HCT116 (cell line): Measurements from ENCODE around the gene PZP. TPM values are rescaled to one million over a fixed set of nuclear protein-coding genes. Genes with fewer than 3 reads are reported as not detected.
"Not testable (repeated sequence)": the region's sequence is repeated elsewhere in the genome, so short reads cannot be mapped to it uniquely, and the experiment has no call there.

Experiments used
- ATAC-seq: fragments of 200-7000 bp; cut with Tn5 transposase; 2 replicates; pipeline ENCODE4 v1.9.1; 2020; ENCODE audit warnings: mild to moderate bottlenecking, moderate library complexity
- BruUV-seq: library from RNA; stranded (reverse); fragments of 400-500 nt; replicated peaks from 2 replicates; lab custom pipeline; 2021; lab: Mats Ljungman, UMichigan
- CTCF ChIA-PET: fragments of 300-600 bp; sonication (Branson Sonifier 250); formaldehyde crosslinking; loops from one replicate; lab custom pipeline; 2021; ENCODE audit warnings: antibody characterized with exemption; lab: Charles Lee
- POLR2A ChIA-PET: fragments of 300-600, 350-600 bp; sonication (Branson Sonifier 250); formaldehyde crosslinking; loops from one replicate; lab custom pipeline; 2021; ENCODE audit warnings: antibody characterized with exemption; lab: Charles Lee
- RAD21 ChIA-PET, 2 experiments: fragments of 300-600 bp; sonication (Branson Sonifier 250); formaldehyde crosslinking; loops; one replicate each; lab custom pipeline; 2023; ENCODE audit warnings: low total read pairs in 2 of 2; ENCODE audit not compliant: uncharacterized antibody in 2 of 2, unreplicated experiment in 2 of 2, low non-redundant PET in 1 of 2; lab: Charles Lee
- DNase-seq: peaks from one replicate; pipeline ENCODE4 v3.0.0-alpha.2; 2010; ENCODE audit warnings: low read depth, low spot score
- H2AFZ ChIP-seq: fragments of 200-600 bp; shearing (Covaris generic), sonication (generic); 2 replicates; pipeline ENCODE4 v1.6.1; 2017; ENCODE audit warnings: low read depth, mixed run types, mixed read lengths, antibody characterized with exemption, low read length; ENCODE audit not compliant: poor library complexity, severe bottlenecking
- H3K27ac ChIP-seq: 2 replicates; pipeline ENCODE4 v1.5.1; 2012; ENCODE audit warnings: low read depth, low read length
- H3K27me3 ChIP-seq: fragments of 200-600 bp; sonication (generic); 2 replicates; pipeline ENCODE4 v1.6.1; 2016; ENCODE audit warnings: mixed run types, low read length, mixed read lengths; ENCODE audit not compliant: insufficient read depth
- H3K36me3 ChIP-seq, 2 experiments: fragments of 200-500 bp in 1 of 2; fragments of 200-600 bp in 1 of 2; sonication (Bioruptor generic) in 1 of 2; sonication (generic) in 1 of 2; 2 replicates each; pipeline versions ENCODE4 v1.5.1 to v1.6.1; 2014 to 2016; ENCODE audit warnings: low read length in 2 of 2, inconsistent platforms in 1 of 2, mixed read lengths in 1 of 2, mixed run types in 1 of 2; ENCODE audit not compliant: insufficient read depth in 2 of 2, control insufficient read depth in 1 of 2
- H3K4me1 ChIP-seq, 2 experiments: fragments of 200-600 bp in 1 of 2; sonication (generic) in 1 of 2; 2 replicates each; pipeline versions ENCODE4 v1.5.1 to v1.6.1; 2012 to 2017; ENCODE audit warnings: low read length in 2 of 2, inconsistent platforms in 1 of 2, mild to moderate bottlenecking in 1 of 2, mixed read lengths in 1 of 2, mixed run types in 1 of 2, moderate library complexity in 1 of 2; ENCODE audit not compliant: insufficient read depth in 2 of 2, control insufficient read depth in 1 of 2
- H3K4me2 ChIP-seq: fragments of 200-600 bp; sonication (generic); 2 replicates; pipeline ENCODE4 v1.6.1; 2017; ENCODE audit warnings: mixed run types, low read length, mixed read lengths
- H3K4me3 ChIP-seq, 2 experiments: fragments of 200-600 bp in 1 of 2; sonication (generic) in 1 of 2; replicated peaks in 1 of 2; 2 replicates each; pipeline ENCODE4 v1.5.1; 2011 to 2016; ENCODE audit warnings: low read length in 2 of 2, control low read depth in 1 of 2, low read depth in 1 of 2, mild to moderate bottlenecking in 1 of 2, mixed read lengths in 1 of 2, mixed run types in 1 of 2
- H3K79me2 ChIP-seq: fragments of 200-600 bp; sonication (generic); 2 replicates; pipeline ENCODE4 v1.6.1; 2017; ENCODE audit warnings: mild to moderate bottlenecking, mixed run types, low read length, moderate library complexity, mixed read lengths; ENCODE audit not compliant: insufficient read depth
- H3K9ac ChIP-seq: fragments of 200-600 bp; sonication (generic); 2 replicates; pipeline ENCODE4 v1.6.1; 2016; ENCODE audit warnings: low read length, mixed read lengths
- H3K9me2 ChIP-seq: fragments of 200-600 bp; sonication (generic), shearing (Covaris generic); 2 replicates; pipeline ENCODE4 v1.6.1; 2017; ENCODE audit warnings: mixed run types, mild to moderate bottlenecking, moderate library complexity; ENCODE audit not compliant: insufficient read depth
- H3K9me3 ChIP-seq, 2 experiments: fragments of 200-500 bp in 1 of 2; fragments of 200-600 bp in 1 of 2; sonication (Bioruptor generic) in 1 of 2; sonication (generic) in 1 of 2; 2 replicates each; pipeline ENCODE4 v1.6.1; 2014 to 2017; ENCODE audit warnings: low read length in 2 of 2, mixed read lengths in 2 of 2, inconsistent platforms in 1 of 2, low read depth in 1 of 2, mild to moderate bottlenecking in 1 of 2, mixed run types in 1 of 2, moderate library complexity in 1 of 2; ENCODE audit not compliant: control insufficient read depth in 1 of 2, insufficient read depth in 1 of 2
- H4K20me1 ChIP-seq: fragments of 200-600 bp; sonication (generic), shearing (Covaris generic); 2 replicates; pipeline ENCODE4 v1.6.1; 2017; ENCODE audit warnings: mixed run types, mild to moderate bottlenecking, moderate library complexity; ENCODE audit not compliant: insufficient read depth
- CEBPB ChIP-seq: IDR thresholded peaks from 2 replicates; pipeline ENCODE4 v1.6.1; 2012; ENCODE audit warnings: low read depth
- ELF1 ChIP-seq: IDR thresholded peaks from 2 replicates; pipeline ENCODE4 v1.6.1; 2012; ENCODE audit warnings: low read depth, borderline replicate concordance
- EZH2phosphoT487 ChIP-seq: fragments of 200-600 bp; IDR thresholded peaks from 2 replicates; pipeline ENCODE4 v1.6.1; 2018; ENCODE audit warnings: antibody characterized with exemption, borderline replicate concordance
- POLR2AphosphoS5 ChIP-seq: IDR thresholded peaks from 2 replicates; pipeline ENCODE4 v1.6.1; 2011; ENCODE audit warnings: mild to moderate bottlenecking, low read depth, low read length, moderate library complexity
- SRF ChIP-seq: IDR thresholded peaks from 2 replicates; pipeline ENCODE4 v1.6.1; 2012; ENCODE audit warnings: low read depth
- YY1 ChIP-seq: IDR thresholded peaks from 2 replicates; pipeline ENCODE4 v1.6.1; 2011; ENCODE audit warnings: low read length, low read depth, moderate library complexity, mild to moderate bottlenecking; ENCODE audit not compliant: insufficient replicate concordance; ENCODE audit errors: extremely low read depth
- intact Hi-C: fragments of 100-400 bp; cut with micrococcal nuclease; formaldehyde crosslinking; loops from 2 replicates; pipeline ENCODE4 v1.10.0; 2022
- total RNA-seq: library from RNA; stranded (reverse); gene quantifications from one replicate; pipeline ENCODE4 v1.2.1, GENCODE V29; 2021; ENCODE audit not compliant: unreplicated experiment
- TF ChIP-seq, protein P1 (sequence below): IDR thresholded peaks from 2 replicates; pipeline ENCODE4 v1.6.1; 2012; ENCODE audit warnings: low read depth

Gene PZP
- total RNA-seq, 1 experiment from 2014 or later, result not detected

DNA sequence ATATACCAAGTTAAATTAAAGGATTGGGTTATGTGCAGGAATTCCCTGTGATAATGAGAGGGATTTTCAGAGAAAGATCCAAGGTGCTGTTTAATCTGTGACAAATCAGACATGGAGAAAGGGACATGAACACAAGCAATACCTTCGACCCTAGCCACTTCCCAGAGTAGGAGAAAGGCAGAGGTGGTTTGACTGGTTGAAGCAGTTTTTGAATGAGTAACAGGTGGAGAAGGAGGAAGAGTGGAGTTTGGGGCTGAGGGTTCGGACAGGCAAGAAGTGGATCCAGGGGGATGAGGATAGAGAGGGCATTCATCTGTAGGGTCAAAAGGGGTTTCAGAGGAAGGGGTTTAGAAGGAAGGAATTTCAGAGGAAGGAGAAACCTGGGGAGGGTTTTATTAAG, 65.1 kb downstream of the PZP start:
- RAD21 ChIA-PET, result no interaction called here
- Histone ChIP-seq H3K4me1 (no peaks in the 10 kb centered on the region), H3K79me2 (no peaks in the 10 kb centered on the region), H3K9ac (no peak overlapping the region), H3K4me2 (no peak overlapping the region), H3K9me2 (no peaks in the 10 kb centered on the region), H3K9me3 (no peaks in the 10 kb centered on the region), H2AFZ (no peak overlapping the region), H4K20me1 (no peaks in the 10 kb centered on the region), H3K36me3 (no peaks in the 10 kb centered on the region), H3K4me3 (no peak overlapping the region), H3K27ac (no peak overlapping the region), H3K27me3 (peaks cover 28% of the 10 kb centered on the region)
- BruUV-seq, result no TSS peak
- POLR2A ChIA-PET, result no interaction called here
- CTCF ChIA-PET, result no interaction called here
- intact Hi-C loops, result no loop called here
- DNase-seq, result no peak
- ATAC-seq, result no peak
- no peak for TF ChIP-seq CEBPB
- no peak for TF ChIP-seq YY1
- TF ChIP-seq, protein P1, sequence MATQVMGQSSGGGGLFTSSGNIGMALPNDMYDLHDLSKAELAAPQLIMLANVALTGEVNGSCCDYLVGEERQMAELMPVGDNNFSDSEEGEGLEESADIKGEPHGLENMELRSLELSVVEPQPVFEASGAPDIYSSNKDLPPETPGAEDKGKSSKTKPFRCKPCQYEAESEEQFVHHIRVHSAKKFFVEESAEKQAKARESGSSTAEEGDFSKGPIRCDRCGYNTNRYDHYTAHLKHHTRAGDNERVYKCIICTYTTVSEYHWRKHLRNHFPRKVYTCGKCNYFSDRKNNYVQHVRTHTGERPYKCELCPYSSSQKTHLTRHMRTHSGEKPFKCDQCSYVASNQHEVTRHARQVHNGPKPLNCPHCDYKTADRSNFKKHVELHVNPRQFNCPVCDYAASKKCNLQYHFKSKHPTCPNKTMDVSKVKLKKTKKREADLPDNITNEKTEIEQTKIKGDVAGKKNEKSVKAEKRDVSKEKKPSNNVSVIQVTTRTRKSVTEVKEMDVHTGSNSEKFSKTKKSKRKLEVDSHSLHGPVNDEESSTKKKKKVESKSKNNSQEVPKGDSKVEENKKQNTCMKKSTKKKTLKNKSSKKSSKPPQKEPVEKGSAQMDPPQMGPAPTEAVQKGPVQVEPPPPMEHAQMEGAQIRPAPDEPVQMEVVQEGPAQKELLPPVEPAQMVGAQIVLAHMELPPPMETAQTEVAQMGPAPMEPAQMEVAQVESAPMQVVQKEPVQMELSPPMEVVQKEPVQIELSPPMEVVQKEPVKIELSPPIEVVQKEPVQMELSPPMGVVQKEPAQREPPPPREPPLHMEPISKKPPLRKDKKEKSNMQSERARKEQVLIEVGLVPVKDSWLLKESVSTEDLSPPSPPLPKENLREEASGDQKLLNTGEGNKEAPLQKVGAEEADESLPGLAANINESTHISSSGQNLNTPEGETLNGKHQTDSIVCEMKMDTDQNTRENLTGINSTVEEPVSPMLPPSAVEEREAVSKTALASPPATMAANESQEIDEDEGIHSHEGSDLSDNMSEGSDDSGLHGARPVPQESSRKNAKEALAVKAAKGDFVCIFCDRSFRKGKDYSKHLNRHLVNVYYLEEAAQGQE, result no peak
- TF ChIP-seq ELF1, result no peak
- no peak for TF ChIP-seq SRF
- no peak for TF ChIP-seq EZH2phosphoT487
- no peak for TF ChIP-seq POLR2AphosphoS5

DNA sequence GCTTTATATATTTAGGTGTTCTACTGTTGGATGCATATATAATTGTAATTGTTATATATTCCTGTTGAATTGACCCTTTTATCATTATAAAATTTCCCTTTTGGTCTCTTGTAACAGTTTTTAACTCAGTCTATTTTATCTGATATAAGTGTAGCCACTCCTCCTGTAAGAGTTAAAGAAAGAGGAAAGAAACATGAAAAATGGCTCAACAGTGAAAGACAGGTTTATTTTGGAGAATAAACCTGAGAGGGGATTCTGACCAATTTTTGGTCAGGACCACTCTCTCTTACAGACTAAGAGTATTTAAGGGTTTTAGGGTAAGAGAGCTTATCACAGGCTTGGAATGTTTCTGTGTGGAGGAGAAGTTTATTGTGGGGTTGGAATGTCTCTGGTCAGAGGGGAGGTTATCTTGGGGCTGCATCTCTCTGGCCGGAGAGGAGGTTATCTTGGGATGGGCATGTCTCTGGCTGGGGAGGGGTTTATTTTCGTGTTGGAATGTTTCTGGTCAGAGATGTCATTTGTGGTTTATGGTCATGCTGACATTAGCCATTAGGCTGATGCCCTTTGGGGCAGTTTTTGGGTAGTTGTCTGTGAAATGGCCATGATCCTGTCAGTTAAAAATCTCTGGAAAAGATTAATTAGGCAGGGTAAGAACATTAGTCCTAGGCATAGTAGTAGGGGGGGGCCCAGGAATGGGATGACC, 68.5 kb downstream of the PZP start:
- H3K4me1 ChIP-seq, H3K4me3 ChIP-seq, RAD21 ChIA-PET, BruUV-seq, POLR2A ChIA-PET, H3K9me2 ChIP-seq, H3K27ac ChIP-seq, H4K20me1 ChIP-seq, H3K9me3 ChIP-seq, H2AFZ ChIP-seq, intact Hi-C loops, CTCF ChIA-PET, H3K9ac ChIP-seq, DNase-seq, H3K79me2 ChIP-seq, H3K27me3 ChIP-seq, H3K36me3 ChIP-seq, ATAC-seq, H3K4me2 ChIP-seq: not testable (repeated sequence)
